NCI-H146 treated with DMSO at 0.1 percent for 48 hours (cell line): Measurements from ENCODE around the gene LMNA.
A peak's percentile ranks its signal among the peaks of the same experiment; 100 is the strongest.
"Not testable (repeated sequence)": the region's sequence is repeated elsewhere in the genome, so short reads cannot be mapped to it uniquely, and the experiment has no call there.

Experiments used
- DNase-seq: peaks from one replicate; lab custom pipeline; 2025; ENCODE audit not compliant: unreplicated experiment; lab: John Stamatoyannopoulos, UW

LMNA gene

DNA sequence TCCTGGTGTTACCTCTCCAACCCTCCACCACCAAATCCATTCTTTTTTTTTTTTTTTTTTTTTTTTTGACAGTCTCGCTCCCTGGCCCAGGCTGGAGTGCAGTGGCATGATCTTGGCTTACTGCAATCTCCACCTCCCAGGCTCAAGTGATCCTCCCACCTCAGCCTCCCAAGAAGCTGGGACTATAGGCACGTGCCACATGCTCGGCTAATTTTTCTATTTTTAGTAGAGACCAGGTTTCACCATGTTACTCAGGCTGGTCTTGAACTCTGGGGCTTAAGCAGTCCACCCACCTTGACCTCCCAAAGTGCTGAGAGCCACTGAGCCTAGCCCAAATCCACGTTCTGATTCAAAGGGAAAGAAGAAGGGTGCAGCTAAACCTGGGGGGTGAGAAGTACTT lies 6.5 kb downstream of the LMNA start:
- not testable (repeated sequence) for DNase-seq

DNA sequence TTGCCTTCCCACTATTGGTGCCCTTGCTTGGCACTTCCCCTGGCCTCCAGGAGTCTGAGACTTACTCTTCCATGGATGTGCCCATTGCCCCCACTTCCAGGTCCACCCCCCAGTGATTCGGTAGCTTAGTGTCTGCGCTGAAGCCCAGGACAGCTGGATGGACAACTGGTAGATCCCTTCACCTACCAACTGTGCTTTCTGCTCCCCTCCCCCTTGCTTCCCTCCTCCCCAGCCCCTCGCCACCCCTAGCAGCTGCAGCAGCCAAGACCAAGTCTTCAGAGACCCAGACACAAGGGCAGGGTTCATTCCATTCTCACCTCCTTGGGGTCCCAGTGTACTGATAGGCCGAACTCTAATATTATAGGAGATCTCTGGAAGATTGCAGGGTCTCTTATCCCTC lies 6.9 kb downstream of the LMNA start:
- no peak for DNase-seq

DNA sequence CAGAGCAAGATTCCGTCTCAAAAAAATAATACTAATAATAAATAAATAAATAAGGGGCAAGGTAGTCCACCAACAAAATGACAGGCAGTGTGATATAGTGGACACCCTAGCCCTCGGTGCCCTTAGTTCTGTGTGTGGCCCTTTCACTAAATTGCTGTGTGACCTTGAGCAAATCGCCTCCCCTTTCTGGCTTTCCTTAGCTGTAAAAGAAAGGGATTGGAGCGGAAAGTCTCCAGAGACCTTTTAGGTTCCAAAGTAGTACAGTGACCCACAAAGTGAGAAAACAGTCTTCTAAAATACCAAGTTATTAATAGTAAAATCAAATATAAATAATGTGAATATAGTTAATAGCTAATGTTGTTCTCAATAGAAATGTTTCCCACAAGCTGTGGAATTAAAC lies 7.6 kb downstream of the LMNA start:
- no peak for DNase-seq

DNA sequence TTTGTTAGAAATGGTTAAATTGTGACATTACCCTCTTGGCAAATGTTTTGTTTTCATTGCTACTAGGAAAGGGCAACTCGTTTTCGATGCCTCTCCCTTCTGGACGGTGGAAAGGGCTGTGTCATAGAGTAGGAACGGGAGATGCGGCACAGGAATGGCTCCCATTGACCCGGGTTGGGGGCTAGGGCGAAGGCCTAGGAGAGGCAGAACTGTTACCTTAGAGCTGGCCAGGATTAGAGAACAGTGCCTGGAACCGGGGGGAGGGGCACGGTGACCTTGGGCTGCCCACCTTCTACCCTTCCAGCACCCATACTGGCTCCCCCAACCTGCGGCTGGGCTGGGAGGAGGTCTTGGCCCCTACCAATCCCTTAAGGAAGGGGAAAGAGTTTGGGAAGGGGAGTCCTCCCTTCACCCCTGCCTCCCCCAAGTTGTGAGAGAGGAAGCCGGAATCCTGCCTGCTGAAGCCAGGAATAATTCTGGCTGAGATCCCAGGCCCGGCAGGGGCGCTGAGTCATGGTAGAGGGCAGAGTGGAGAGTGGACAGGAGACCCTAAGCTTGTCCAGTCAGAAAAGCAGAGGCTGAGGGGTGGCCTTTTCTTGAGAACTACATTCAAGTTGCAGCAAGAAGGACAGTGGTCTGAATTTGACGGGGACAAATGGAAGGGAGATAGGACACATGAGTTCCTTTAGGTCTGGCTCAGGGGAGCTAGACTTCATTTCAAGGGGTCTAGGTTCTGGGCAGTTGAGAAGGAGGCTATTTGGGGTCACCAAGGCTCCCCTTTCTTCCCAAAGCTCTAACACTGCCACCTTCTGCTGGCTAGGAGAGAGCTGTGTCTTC lies 8.2 kb downstream of the LMNA start:
- DNase-seq = no peak

DNA sequence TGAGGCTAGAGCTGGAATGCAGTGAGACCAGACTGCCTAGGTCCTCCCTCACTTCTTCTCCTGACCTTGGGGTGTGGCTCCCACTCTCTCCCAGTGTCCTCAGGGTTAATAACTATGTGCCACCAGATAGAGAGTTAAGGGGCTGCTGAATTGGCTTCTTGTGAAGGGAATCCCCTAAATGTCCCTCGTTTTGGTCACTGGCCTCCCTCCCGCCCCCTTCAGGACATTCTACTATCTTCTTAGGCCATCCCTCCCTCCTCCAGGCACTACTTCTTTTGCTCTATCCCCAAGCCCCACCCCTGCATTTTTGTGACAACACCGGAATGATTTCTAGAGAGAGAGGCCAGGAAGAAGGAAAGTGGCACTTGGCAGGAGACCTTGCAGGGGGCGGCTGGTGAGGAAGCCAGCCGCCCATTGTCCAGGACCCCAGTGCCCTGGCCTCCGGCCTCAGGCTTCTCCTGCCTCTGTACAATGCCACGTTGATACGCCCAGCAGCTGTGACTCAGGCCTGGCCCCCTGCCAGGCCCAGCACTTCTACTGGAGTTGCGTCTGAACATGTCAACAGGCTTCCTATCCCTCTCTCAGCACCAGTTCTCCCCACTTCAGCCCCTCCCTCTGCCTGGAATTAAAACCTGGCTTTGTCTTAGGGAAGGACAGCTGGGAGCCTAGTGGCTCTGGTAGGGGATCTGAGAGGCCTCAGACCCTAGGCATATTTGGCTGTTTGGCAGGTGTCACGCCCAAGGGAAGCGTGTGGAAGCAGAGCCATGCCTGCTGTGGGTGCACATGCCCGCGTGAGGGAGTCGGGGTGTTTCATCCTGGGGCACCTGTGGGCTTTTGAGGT lies 9.1 kb downstream of the LMNA start:
- DNase-seq = peak; percentile 91

DNA sequence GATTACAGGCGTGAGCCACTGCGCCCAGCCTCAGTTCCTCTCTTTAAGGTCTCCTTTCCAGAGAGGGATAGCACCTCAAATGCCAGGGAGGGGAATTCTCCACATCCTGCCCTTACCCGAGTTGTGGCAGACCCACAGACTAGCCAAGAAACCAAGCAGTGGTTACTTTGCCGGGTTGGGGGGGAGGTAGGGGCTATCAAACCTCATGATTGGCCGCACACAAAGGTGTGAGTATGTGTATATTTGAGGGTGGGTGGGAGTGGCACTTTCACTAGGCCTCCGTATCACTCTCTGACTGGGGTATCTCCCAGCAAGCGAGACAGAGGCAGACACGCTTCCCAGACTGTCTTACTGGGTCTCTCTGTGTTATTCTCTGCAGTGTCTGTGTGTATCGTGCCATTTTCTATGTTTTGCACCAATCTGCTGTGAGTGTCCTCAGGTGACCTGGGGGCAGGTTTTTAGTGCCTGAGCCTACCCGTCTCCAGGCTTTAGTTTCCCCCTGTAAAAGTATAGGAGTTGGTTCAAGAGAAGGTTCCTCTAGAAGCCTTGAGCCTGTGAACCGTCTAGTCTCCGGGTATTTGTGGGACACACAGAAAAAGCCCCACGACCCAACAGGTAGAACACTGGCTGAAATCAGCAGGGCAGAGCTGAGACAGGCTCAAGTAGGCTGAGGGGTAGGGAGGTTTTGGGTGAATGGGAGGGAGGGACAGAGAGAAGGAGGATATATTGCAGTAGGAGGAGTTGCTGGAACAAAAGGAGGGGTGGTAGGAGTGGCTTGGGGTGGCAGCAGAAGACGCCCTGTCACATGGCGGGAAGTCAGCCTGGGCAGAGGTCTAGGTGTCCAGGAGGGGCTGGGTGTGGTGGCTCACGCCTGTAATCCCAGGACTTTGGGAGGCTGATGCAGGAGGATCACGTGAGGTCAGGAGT lies 10.3 kb downstream of the LMNA start:
- no peak for DNase-seq

DNA sequence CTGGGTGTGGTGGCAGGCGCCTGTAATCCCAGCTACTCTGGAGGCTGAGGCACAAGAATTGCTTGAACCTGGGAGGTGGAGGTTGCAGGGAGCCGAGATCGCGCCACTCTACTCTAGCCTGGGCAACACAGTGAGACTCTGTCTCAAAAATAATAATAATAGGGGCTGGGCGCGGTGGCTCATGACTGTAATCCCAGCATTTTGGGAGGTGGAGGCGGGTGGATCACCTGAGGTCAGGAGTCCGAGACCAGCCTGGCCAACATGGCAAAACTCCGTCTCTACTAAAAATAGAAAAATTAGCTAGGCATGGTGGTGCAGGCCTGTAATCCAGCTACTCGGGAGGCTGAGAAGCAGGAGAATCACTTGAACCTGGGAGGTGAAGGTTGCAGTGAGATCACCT lies 11.0 kb downstream of the LMNA start:
- not testable (repeated sequence) for DNase-seq

DNA sequence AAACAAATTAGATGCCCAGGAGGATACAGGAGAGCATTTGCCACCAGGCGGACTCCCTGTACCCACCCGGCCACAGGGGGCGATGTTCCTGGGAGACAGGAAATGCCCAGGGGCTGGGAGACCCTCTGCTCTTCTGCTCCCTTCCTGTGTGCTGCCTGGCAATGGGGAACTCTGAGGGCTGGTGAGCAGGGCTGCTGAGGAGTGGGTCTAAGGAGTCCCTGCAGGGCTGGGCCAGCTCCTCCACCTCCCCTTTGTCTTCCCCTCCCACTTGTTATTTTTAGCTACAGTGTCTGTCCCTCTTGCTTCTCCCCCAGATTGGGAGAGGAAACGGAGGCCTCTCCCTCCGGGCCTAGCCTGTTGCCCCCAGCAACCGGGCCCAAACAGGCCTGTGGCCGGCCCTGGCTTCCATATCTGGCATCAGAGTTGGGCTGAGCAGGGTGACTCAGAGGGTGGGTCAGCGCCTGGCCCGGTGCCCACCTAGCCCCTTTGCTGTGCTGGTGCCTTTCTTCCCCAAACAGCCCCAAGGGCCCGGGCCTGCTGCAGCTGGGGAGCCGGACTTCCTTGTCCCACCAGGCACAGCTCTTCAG lies 11.6 kb downstream of the LMNA start:
- DNase-seq = no peak

DNA sequence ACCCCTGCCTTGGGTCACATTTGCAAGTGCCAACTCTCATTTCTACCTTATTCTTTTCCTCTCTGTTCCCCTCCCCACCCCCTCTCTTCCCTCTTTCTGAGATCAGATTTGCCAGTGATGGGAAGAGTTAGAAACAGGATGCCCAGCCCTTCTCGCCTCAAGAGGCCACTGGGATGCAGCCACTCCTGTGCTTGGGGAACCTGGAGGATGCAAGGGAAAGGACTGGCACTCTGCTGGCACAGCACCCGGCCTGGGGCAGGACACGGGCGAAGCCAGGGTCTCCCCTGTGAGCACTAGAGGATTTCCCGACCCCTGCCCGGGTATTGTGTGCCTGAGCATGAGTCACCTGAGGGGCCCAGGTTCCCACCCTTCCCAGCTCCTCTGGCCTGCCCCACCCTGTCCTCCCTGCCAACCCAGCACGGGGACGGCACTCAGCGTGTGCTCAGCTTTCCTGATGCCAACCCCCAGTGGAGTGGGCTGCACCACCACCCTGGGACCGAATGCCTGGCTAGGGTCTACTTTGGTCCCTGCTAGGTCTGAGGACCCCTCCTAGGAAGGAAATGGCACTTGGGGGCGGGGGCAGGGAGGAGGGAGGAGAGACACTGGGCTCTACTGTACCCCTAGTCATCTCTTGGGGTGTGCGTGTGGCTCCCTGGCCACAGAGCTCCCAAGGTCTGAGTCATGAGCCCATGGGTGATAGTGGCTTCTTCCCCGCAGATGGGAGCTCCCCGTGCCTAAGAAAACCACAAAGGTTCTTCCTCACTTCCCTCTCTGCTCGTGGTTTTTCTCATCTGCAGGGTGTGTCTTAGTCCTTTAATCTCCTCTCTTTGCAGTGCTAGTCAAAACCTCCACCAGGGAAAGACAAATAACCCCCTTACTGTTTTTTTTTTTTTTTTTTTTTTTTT lies 12.4 kb downstream of the LMNA start:
- no peak for DNase-seq

DNA sequence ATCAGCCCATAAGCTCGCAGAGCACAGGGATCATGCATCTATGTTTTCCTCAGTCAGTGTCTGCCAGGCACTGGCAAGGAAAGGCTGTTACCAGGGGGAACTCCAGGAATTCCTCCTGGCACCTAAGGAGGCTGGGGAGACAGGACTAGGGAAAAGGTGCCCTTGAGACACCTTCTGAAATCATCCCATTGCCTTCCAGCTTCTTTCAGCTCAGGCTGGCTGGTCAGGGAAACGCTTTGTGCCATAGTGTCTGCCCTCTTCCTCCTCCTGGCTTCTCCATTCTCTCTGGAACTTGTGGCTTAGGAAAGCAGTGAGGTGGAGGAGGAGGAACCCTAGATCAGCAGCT lies 13.8 kb downstream of the LMNA start:
- DNase-seq = no peak

DNA sequence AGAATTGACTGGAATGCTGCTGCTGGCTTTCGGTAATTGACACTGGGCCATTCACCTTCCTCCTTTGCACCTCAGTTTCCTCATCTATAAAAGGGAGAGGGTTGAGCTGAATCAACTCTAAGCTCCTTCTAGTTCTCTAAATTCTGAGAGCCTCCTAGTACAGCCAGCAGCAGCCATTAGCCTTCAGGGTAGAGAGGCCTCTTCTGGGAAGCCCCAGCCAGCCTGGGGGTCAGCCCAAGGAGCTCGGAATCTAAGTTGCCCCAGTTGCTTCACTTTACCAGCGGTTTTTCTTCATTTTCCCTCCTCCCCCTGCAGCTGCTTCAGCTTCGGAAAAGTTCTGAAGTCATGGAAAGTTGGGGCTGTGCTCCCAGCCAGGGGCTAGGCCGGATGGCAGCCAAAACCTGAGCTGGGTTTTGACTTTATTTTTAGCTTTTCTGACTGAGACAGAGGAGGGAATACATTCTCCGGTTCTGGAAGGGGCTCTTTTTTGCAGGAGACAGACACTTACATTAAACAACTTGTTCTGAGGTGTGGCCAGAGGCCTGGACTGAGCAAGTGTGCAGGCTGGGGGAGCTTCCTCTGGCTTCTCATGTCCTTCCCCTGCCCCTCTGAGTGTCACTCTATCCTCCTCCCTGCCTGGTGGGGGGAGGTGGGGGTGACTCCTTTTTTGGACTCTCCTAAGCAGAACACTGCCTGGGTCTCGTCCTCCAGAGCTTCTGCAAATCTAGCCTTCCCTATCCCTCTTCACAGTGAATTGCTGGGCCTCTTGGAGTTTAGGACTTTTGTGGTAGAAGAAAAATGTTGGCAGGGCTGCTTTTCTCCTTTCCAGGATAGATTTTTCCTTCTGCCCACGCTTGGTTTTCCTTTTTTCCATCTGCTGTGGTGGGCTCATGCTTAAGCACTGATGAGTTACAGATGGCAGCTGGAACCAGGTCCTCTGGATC lies 14.4 kb downstream of the LMNA start:
- no peak for DNase-seq

DNA sequence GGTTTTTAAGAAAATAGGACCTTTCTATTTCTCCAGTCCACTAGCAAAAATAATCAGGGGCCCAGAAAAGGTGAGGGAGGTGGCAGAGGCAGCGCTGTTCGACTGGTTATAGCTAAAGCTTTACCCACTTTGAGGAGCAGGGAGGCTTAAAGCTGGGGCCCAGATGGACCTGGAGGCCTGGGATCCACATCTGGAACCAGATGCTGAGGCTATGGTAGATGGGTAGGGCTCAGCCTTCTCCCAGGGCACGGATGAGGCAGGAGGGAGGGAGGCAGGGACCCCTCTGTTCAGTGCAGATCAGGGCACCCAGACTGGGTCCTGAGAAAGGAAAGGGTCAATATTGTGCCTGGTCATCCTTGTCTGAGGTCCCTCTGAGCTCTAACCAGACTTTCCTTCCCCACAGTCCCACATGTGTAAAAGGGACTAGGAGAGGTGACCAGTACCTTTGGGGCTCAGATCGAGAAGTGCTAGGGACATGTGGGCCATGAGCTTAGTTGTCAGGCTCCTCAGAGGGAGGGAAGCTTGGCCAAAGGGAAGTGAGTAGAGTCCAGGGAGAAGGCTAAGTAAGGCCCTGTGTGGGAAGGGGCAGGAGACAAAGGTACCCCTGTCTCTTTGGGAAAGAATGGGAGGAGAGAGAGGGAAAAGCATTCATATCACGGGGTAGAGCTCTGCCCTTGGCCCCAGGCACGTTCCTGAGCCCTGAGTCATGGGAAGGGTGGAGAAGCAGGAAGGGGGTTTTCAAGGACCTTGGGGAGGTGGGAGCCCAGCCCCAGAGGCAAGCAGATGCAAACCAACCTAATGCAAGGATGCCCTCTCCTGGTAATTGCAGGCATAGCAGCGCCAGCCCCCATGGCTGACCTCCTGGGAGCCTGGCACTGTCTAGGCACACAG lies 15.4 kb downstream of the LMNA start:
- peak; percentile 6 for DNase-seq

DNA sequence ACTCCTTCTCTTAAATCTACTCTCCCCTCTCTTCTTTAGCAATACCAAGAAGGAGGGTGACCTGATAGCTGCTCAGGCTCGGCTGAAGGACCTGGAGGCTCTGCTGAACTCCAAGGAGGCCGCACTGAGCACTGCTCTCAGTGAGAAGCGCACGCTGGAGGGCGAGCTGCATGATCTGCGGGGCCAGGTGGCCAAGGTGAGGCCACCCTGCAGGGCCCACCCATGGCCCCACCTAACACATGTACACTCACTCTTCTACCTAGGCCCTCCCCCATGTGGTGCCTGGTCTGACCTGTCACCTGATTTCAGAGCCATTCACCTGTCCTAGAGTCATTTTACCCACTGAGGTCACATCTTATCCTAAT lies 16.0 kb downstream of the LMNA start:
- DNase-seq = no peak

DNA sequence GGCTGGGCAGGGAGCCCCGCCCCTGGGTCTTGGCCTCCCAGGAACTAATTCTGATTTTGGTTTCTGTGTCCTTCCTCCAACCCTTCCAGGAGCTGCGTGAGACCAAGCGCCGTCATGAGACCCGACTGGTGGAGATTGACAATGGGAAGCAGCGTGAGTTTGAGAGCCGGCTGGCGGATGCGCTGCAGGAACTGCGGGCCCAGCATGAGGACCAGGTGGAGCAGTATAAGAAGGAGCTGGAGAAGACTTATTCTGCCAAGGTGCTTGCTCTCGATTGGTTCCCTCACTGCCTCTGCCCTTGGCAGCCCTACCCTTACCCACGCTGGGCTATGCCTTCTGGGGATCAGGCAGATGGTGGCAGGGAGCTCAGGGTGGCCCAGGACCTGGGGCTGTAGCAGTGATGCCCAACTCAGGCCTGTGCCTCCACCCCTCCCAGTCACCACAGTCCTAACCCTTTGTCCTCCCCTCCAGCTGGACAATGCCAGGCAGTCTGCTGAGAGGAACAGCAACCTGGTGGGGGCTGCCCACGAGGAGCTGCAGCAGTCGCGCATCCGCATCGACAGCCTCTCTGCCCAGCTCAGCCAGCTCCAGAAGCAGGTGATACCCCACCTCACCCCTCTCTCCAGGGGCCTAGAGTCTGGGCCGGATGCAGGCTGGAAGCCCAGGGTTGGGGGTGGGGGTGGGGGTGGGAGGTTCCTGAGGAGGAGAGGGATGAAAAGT lies 20.4 kb downstream of the LMNA start:
- no peak for DNase-seq

DNA sequence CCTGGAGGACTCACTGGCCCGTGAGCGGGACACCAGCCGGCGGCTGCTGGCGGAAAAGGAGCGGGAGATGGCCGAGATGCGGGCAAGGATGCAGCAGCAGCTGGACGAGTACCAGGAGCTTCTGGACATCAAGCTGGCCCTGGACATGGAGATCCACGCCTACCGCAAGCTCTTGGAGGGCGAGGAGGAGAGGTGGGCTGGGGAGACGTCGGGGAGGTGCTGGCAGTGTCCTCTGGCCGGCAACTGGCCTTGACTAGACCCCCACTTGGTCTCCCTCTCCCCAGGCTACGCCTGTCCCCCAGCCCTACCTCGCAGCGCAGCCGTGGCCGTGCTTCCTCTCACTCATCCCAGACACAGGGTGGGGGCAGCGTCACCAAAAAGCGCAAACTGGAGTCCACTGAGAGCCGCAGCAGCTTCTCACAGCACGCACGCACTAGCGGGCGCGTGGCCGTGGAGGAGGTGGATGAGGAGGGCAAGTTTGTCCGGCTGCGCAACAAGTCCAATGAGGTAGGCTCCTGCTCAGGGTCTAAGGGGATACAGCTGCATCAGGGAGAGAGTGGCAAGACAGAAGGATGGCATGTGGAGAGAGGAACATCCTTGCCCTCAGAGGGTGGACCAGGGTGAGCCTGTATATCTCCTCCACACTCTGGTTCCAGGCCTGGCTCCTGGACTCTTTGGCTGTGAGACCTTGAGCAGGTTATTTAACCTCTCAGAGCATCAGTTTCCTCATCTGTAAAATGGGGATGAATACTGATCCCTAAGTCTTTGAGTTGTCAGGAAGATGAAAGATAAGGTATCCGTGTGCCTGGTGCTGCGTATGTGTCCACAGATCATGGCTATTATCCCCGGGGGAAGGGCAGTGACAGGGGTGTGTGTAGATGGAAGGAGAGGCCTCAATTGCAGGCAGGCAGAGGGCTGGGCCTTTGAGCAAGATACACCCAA lies 21.7 kb downstream of the LMNA start:
- DNase-seq = no peak

DNA sequence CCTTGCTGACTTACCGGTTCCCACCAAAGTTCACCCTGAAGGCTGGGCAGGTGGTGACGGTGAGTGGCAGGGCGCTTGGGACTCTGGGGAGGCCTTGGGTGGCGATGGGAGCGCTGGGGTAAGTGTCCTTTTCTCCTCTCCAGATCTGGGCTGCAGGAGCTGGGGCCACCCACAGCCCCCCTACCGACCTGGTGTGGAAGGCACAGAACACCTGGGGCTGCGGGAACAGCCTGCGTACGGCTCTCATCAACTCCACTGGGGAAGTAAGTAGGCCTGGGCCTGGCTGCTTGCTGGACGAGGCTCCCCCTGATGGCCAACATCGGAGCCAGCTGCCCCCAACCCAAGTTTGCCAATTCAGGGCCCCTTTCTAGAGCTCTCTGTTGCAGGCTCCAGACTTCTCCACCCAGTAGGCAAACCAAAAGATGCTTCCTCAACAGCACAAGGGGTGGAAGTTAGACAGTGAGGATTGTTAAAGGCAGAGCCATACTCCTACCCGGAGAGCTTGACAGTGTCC lies 22.5 kb downstream of the LMNA start:
- no peak for DNase-seq
